NB4 (cell line): ENCODE results near the gene DTNB.
"Not testable (repeated sequence)": the region's sequence is repeated elsewhere in the genome, so short reads cannot be mapped to it uniquely, and the experiment has no call there.

Experiments used
- DNase-seq: peaks from one replicate; pipeline ENCODE4 v3.0.0; 2010; ENCODE audit warnings: low read depth
- H3K4me3 ChIP-seq: one replicate; pipeline ENCODE4 v1.5.1; 2011; ENCODE audit warnings: mild to moderate bottlenecking, low read depth, low read length, moderate library complexity
- CTCF ChIP-seq: IDR thresholded peaks from one replicate; pipeline ENCODE4 v1.5.1; 2012; ENCODE audit warnings: low read depth, low read length
- MAX ChIP-seq: IDR thresholded peaks from 2 replicates; pipeline ENCODE4 v1.6.1; 2011; ENCODE audit warnings: low read depth, low read length
- MYC ChIP-seq: IDR thresholded peaks from 2 replicates; pipeline ENCODE4 v1.6.1; 2011; ENCODE audit warnings: low read depth, low read length
- POLR2A ChIP-seq: IDR thresholded peaks from 2 replicates; pipeline ENCODE4 v1.6.1; 2011; ENCODE audit warnings: mild to moderate bottlenecking; ENCODE audit not compliant: insufficient read length; ENCODE audit errors: extremely low read depth

Gene DTNB

GRCh38 chr2:25534455-25534854, 138.9 kb downstream of the DTNB start:
- TF ChIP-seq POLR2A (no peak), CTCF (no peak), MYC (no peak), MAX (no peak)
- DNase-seq = no peak

GRCh38 chr2:25533771-25534170, 139.6 kb downstream of the DTNB start:
- DNase-seq, H3K4me3 ChIP-seq: not testable (repeated sequence)

More at GRCh38 chr2:25534455-25534854, 138.9 kb downstream of the DTNB start:
- H3K4me3 ChIP-seq = no peak overlapping the region

GRCh38 chr2:25532521-25532920, 140.9 kb downstream of the DTNB start:
- TF ChIP-seq CTCF (no peak), MYC (no peak), POLR2A (no peak), MAX (no peak)
- H3K4me3 ChIP-seq = no peak overlapping the region
- DNase-seq = no peak

- TF ChIP-seq MAX = no peak
- TF ChIP-seq MYC = no peak
- no peak for TF ChIP-seq CTCF
- no peak for TF ChIP-seq POLR2A
- no peak for DNase-seq
- H3K4me3 ChIP-seq = no peak overlapping the region
These were observed 144.3 kb downstream of the DTNB start for GRCh38 chr2:25529034-25529433.

GRCh38 chr2:25528173-25528572, 145.2 kb downstream of the DTNB start:
- no peak overlapping the region for H3K4me3 ChIP-seq
- DNase-seq = no peak
- TF ChIP-seq CTCF (no peak), POLR2A (no peak)

- no peak for TF ChIP-seq POLR2A
- no peak for TF ChIP-seq CTCF
- TF ChIP-seq MYC = no peak
- TF ChIP-seq MAX = no peak
- DNase-seq = no peak
- H3K4me3 ChIP-seq = no peak overlapping the region
These were observed 148.9 kb downstream of the DTNB start for GRCh38 chr2:25524507-25524906.
